Activated CD8-positive, alpha-beta memory T cell treated with anti-CD3 and anti-CD28 coated beads, Interleukin-2, amount 50 U/mL, for 24 hours (primary cell): ENCODE data around the gene NTMT2.
"Not testable (repeated sequence)": the region's sequence is repeated elsewhere in the genome, so short reads cannot be mapped to it uniquely, and the experiment has no call there.

Experiments
- DNase-seq: peaks from one replicate; pipeline ENCODE4 v3.0.0-alpha.2; 2020; ENCODE audit errors: extremely low read depth

NTMT2 gene

GRCh38 chr1:170157820-170158219, 12.1 kb downstream of the NTMT2 start:
- no peak for DNase-seq

GRCh38 chr1:170162459-170163246, 16.9 kb downstream of the NTMT2 start:
- DNase-seq, result no peak

GRCh38 chr1:170164103-170164763, 18.5 kb downstream of the NTMT2 start:
- DNase-seq, result no peak

- no peak for DNase-seq
Measured at GRCh38 chr1:170166518-170167180, 20.9 kb downstream of the NTMT2 start.

- DNase-seq, result no peak
Measured at GRCh38 chr1:170168265-170168664, 22.5 kb downstream of the NTMT2 start.

- not testable (repeated sequence) for DNase-seq
Measured at GRCh38 chr1:170170513-170170912, 24.8 kb downstream of the NTMT2 start.

GRCh38 chr1:170174395-170174794, 28.6 kb downstream of the NTMT2 start:
- no peak for DNase-seq

GRCh38 chr1:170175041-170175440, 29.3 kb downstream of the NTMT2 start:
- no peak for DNase-seq

- DNase-seq, result no peak
Measured at GRCh38 chr1:170175484-170175883, 29.7 kb downstream of the NTMT2 start.

- no peak for DNase-seq
Measured at GRCh38 chr1:170176772-170177171, 31.0 kb downstream of the NTMT2 start.

- DNase-seq, result no peak
Measured at GRCh38 chr1:170182442-170182841, 36.7 kb downstream of the NTMT2 start.

- no peak for DNase-seq
Measured at GRCh38 chr1:170192546-170192945, 46.8 kb downstream of the NTMT2 start.

GRCh38 chr1:170194451-170194850, 48.7 kb downstream of the NTMT2 start:
- no peak for DNase-seq

- no peak for DNase-seq
Measured at GRCh38 chr1:170196490-170197236, 50.9 kb downstream of the NTMT2 start.

- no peak for DNase-seq
Measured at GRCh38 chr1:170198090-170198489, 52.3 kb downstream of the NTMT2 start.

- no peak for DNase-seq
Measured at GRCh38 chr1:170198584-170198983, 52.8 kb downstream of the NTMT2 start.

GRCh38 chr1:170200161-170200560, 54.4 kb downstream of the NTMT2 start:
- DNase-seq, result no peak

- no peak for DNase-seq
Measured at GRCh38 chr1:170200621-170201397, 55.0 kb downstream of the NTMT2 start.

GRCh38 chr1:170203693-170204092, 57.9 kb downstream of the NTMT2 start:
- DNase-seq, result no peak

- no peak for DNase-seq
Measured at GRCh38 chr1:170204121-170204520, 58.4 kb downstream of the NTMT2 start.

- DNase-seq, result no peak
Measured at GRCh38 chr1:170205301-170205700, 59.5 kb downstream of the NTMT2 start.
